ENCODE results near the gene PRRG3.

Gene PRRG3

DNA sequence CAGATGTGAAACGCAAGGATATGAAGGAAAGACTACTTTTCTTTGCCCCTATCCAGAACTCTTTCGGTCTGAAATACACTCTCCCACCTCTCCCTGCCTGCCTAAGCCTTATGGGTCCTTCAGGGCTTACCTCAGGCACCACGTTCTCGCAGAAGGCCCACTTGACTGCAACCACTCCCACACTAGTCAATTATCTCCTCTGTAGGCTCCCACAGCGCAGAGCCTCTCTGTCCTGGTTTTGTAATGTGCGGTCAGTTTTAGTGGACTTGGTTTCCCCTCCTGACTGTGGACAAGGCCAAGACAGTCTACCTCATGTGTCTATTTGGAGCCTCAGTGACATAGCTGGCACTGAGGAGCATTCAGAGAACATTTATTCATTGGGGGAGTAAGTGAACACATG, 50.4 kb downstream of the PRRG3 start:
- DNase-seq, result no peak

DNA sequence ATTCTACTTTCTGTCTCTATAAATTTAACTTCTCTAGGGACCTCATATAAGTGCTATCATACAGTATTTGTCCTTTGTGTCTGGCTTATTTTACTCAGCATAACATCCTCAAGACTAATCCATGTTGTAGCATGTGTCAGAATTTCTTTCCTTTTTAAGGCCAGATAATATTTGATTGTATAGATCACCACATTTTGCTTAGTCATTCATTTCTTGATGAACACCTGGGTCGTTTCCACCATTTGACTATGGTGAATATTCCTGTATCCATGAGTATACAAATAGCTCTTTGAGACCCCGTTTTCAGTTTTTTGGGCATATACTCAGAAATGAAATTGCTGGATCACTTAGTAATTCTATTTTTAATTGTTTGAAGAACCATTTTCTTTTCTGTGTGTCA, 51.2 kb downstream of the PRRG3 start:
- no peak for DNase-seq

DNA sequence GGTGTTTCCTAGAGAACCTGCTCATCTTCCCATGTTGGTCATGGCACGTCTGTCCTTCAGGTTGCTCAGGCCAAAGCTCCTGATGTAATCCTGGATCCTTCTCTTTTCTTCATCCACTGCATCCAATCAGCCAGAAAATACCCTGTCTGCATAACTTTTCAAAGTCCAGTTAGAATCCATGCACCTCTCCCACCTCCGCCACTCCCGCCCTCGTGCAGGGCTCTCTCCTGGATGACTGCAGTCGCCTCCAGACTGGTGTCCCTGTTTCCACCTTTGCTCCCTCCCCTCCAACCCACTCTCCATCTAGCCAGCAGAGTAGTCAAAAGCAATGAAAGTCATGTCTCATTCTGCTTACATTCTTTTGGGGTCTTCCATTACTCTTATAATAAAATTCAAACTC, 55.3 kb downstream of the PRRG3 start:
- no peak for DNase-seq

DNA sequence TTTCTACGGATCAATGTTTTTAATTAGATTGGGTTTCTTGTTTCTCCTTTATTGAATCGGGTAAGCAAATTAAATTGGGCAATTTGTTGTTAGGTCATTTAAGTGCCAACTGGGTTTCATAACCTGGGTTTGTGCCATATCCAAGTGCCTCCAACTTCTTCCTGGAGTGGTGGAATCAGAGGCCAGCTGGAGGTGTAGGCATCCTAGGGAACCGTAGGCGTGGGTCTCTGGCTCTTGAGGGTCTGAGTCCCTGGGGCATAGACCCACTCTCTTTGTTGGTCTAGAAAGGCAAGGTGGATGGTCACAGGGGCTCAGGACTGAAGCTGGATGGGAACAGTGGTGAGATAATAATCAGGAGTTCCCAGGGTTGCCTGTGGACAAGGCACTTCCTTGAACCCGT, 57.6 kb downstream of the PRRG3 start:
- DNase-seq, result no peak

DNA sequence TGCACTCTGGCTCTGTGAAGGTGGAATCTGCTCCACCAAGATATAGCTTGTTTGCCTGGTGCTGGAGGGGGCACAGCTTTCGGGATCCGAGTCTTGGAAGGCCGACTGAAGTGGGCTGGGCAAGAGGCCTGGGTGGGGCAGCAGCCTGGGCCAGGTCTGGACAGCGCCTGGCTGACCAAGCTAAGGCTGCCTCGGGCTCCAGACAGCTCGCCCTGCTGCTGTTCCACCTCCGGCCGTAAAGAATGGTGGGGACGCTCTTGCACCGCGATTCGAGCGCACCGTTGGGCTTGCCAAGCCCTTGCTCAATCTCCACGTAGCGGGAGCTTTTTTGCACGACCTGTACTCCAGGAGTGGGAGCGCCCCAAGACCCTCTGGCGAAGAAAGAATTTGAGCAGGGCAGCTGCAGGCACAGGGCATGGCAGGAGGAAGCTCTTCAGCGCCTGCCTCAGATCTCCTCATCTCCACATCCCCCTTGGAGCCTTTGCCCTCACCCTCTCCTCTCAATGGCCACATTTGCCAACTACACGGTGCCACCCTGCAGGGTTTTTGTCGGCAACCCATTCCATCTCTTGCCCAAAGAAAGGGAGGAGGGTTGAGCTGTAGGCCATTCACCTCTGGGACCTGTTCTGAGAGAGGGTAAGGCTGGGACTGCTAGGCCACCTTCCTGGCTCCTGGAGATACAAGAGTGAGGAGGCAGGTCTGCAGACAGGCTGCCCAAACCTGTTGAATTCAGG, 58.2 kb downstream of the PRRG3 start:
- no peak for DNase-seq

DNA sequence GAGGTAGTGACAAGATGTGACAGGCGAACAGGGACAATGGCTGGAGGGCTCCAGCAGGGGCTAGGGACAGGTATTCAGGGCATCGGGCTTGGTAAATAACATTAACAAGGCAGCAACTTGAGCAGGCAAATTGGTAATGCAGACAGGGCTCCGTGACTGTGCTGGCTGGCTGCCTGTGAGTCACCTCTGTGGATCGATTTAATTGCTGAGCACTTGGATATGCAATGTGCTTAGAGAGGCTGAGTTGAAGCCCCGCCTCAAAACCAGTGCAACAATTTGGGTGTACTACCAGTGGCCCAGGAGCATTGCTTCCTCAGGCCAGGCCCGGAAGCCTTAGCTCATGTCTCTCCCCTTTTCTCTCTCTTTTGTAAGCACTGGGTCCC, 58.8 kb downstream of the PRRG3 start:
- no peak for DNase-seq

DNA sequence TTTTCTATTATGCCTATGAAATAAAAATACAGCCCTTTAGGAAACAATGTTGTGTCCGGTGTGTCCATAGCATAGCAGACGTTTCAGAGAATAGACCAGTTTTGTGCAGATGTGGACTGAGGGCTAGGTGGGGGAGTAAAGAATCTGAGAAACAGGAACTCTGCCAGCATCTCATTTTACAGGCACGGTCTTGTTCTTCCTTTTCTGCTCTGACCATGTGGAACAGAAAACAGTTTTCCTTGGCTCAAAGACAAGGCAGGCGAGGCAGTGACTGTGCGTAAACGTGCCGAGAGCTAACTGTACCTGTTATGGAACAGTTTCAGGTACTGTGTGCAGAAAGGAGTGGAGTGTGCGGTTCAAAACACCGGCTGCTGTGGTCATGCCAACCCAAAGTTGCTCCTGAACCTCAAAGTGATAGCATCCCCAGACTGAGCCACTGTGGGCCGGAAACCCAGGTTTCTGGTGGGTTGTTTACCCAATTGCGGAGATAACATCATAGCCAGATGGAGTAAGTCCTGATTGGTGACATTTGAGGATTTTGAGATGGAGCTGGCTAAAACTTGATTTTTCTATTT, 59.5 kb downstream of the PRRG3 start:
- no peak for DNase-seq
